Left cardiac atrium (tissue), 4 donors: ENCODE results near the gene IGFBP6. TPM values are rescaled to one million over a fixed set of nuclear protein-coding genes. Genes with fewer than 3 reads are reported as not detected.
A peak's percentile ranks its signal among the peaks of the same experiment; 100 is the strongest.
"Not testable (repeated sequence)": the region's sequence is repeated elsewhere in the genome, so short reads cannot be mapped to it uniquely, and the experiment has no call there.

ENCODE experiments used
- ATAC-seq, 2 donors: fragments of 200-7000 bp; cut with Tn5 transposase; one replicate each; pipeline ENCODE4 v1.9.1; 2020; ENCODE audit warnings: mild to moderate bottlenecking in 2 of 2, moderate library complexity in 2 of 2
- DNase-seq: peaks from one replicate; pipeline ENCODE4 v3.0.0-alpha.2; 2020
- intact Hi-C, 2 donors: fragments of 100-400 bp; cut with DNase I; formaldehyde crosslinking; loops; one replicate each; pipeline versions ENCODE4 v1.14.1 to v1.15.1; 2022 to 2023
- total RNA-seq, 2 donors: library from RNA; stranded (reverse); fragmentation: NEBNext Ultra II Directional; extraction: Animal tissue kit (Norgen Biotek cat#: 25700); gene quantifications; one replicate each; pipeline ENCODE4 v1.2.1, GENCODE V29; 2021
- donor health status: DM: no; HTN: yes; CAD: no.
- donor health status: DM: no; HTN: yes; CAD: no; lungs with severe emphysema.
- donor health status: DM: yes; HTN: yes; CAD: no.
- donor health status: Dilated cardiomyopathy.

Gene IGFBP6
- total RNA-seq, 2 donors from 2014 or later, result 134 to 139 TPM

DNA sequence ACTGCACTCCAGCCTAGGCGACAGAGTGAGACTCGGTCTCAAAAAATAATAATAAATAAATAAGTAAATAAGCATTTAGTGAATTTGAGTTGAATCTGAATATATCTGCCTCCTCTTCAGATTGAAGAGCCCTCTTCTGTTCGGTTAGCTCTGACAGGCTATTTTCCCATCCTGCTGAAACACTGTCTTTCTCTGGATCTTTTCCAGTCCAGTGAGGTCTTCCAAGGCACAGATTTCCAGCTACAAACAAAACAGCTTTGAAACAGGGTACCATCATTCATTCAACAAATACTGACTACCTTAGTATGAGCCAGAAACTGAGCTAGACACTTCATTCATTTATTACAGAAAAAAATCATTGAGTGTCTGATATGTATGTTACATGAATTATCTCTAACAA lies 11.1 kb upstream of the IGFBP6 start:
- ATAC-seq (no peak), DNase-seq (no peak)
- intact Hi-C loops, result no loop called here

DNA sequence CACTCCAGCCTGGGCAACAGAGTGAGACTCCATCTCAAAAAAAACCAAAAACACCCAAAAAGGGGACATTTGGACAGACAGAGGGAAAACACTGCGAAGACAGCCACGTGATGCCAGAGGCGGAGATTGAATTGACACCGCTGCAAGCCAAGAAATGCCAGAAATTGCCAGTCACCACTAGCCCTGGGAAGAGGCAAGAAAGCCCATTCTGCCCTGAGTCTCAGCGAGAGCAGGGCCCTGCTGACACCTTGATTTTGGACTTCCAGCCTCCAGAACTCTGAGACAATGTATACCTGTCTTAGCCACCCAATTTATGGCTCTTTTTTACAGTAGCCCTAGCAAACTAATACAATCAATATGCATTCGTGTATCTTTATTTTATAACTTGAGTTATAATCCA lies 7.4 kb upstream of the IGFBP6 start:
- intact Hi-C loops, result no loop called here
- ATAC-seq, result no peak
- no peak for DNase-seq

GRCh38 chr12:53090554-53090953 lies 6.9 kb upstream of the IGFBP6 start:
- ATAC-seq, result no peak
- intact Hi-C loops, result no loop called here
- no peak for DNase-seq

DNA sequence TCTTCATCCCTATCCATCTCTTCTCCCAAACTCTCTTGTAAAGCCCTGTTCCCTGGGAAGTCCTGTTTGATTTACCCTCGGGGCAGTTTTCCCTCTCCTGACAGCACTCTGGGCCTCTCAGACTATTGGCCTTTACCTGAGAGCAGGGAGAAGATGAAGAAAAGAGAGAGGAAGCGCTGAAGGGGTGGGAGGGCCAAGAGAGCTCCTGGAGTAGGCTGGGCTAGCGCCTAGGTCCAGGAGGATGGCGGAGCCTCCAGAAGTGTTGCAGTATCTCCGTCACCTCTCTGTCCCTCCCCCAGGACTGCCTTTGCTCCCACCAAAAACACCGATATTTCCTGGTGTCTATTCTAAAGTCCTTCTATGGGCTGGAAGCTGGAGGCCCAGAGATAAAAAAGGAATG lies 5.7 kb upstream of the IGFBP6 start:
- ATAC-seq (no peak), DNase-seq (no peak)
- intact Hi-C loops, result no loop called here

- ATAC-seq (no peak), DNase-seq (no peak)
- intact Hi-C loops, result no loop called here
Observed at GRCh38 chr12:53093777-53094393, 3.6 kb upstream of the IGFBP6 start.

DNA sequence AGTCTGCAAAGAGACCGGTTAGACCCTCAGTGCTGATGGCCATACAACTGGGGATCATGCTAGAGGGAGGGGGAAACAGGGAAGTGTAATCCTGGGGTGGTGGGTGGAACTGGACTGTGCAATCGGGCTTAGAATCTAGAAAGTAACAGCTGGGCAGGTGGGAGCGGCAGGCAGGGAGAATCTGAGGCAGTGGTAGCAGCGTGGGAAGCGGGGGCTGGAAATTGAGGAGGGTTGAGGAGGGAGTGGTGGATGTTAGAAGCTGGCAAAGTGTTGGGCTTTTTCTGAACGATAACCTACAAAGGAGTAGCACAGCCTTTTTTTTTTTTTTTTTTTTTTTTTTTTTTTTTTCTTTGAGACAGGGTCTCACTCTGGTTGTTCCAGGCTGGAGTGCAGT lies 3.1 kb upstream of the IGFBP6 start:
- ATAC-seq, result no peak
- no peak for DNase-seq
- intact Hi-C loops, result no loop called here

DNA sequence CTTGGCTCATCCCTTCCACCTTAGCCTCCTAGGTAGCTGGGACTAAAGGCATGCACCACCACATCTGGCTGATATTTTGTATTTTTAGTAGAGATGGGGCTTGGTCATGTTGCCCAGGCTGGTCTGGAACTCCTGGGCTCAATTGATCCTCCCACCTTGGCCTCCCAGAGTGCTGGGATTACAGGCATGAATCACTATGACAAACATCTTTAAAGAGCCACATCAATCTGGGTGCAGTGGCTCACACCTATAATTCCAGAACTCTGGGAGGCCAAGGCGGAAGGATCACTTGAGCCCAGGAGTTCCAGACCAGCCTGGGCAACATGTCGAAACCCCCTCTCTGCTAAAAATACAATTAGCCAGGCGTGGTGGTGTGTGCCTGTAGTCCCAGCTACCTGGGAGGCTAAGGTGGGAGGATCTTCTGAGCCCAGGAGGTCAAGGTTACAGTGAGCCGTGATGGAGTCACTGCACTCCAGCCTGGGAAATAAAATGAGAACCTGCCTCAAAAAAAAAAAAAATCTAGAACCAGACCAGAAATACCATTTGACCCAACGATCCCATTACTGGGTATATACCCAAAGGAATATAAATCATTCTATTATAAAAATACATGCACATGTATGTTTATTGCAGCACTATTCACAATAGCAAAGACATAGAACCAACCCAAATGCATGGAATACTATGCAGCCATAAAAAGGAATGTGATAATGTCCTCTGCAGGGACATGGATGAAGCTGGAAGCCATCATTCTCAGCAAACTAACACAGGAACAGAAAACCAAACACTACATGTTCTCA lies 2.5 kb upstream of the IGFBP6 start:
- DNase-seq, ATAC-seq, intact Hi-C loops: not testable (repeated sequence)

GRCh38 chr12:53095596-53095895 lies 1.9 kb upstream of the IGFBP6 start:
- intact Hi-C loops, ATAC-seq, DNase-seq: not testable (repeated sequence)

DNA sequence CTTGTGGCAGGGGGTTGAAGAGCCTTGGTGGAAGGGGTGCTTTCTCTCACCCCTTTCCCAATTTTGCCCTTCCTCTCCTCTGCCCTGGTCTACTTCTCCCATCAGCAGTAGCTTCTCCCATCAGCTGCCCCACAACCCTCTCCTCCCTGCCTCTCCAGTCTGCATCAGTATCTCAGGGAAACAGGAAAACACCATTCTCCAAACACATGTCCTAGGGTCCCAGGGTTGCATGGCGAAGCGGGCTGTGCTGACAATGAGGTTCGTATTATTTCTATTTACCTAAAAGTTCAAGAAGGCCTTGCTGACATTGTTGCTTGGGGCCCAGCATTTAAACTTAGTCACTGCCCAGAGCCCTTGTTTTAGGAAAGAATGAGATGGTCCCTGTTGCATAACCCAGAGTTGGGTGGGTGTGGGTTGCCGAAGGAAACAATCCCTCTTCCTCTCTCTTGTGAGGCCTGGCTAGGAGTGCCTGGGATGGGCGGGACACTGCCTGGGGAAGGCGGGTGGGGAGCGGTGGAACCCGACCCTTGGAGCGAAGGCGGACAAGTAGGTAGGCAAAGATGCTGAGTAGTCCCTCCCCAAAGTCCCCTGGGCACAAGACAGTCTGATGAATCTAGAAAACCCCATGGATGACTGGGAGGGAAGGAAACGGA lies 1.3 kb upstream of the IGFBP6 start:
- DNase-seq, result peak; percentile 88
- intact Hi-C loops, result no loop called here
- ATAC-seq, result peak; percentile 52 to 69

- ATAC-seq (no peak), DNase-seq (no peak)
- intact Hi-C loops, result no loop called here
Observed at GRCh38 chr12:53096759-53097158, 708 bp upstream of the IGFBP6 start.

- DNase-seq (no peak), ATAC-seq (peak; percentile 44 to 48)
- intact Hi-C loops, result no loop called here
Observed at GRCh38 chr12:53097207-53097563, 282 bp upstream of the IGFBP6 start.

GRCh38 chr12:53098354-53098981 lies 1.0 kb downstream of the IGFBP6 start:
- intact Hi-C loops, result loop anchor here in 1 of 2 donors (2.0 kb wide), 1 partner anchor 32 kb away; no protein-coding TSS in a partner anchor
- DNase-seq (peak; percentile 74), ATAC-seq (peak; percentile 18 to 68)

- DNase-seq (peak; percentile 93), ATAC-seq (peak; percentile 75 to 79)
- intact Hi-C loops, result loop anchor here in 1 of 2 donors (2.0 kb wide), 1 partner anchor 32 kb away; no protein-coding TSS in a partner anchor
Observed at GRCh38 chr12:53099071-53099882, 1.8 kb downstream of the IGFBP6 start.

DNA sequence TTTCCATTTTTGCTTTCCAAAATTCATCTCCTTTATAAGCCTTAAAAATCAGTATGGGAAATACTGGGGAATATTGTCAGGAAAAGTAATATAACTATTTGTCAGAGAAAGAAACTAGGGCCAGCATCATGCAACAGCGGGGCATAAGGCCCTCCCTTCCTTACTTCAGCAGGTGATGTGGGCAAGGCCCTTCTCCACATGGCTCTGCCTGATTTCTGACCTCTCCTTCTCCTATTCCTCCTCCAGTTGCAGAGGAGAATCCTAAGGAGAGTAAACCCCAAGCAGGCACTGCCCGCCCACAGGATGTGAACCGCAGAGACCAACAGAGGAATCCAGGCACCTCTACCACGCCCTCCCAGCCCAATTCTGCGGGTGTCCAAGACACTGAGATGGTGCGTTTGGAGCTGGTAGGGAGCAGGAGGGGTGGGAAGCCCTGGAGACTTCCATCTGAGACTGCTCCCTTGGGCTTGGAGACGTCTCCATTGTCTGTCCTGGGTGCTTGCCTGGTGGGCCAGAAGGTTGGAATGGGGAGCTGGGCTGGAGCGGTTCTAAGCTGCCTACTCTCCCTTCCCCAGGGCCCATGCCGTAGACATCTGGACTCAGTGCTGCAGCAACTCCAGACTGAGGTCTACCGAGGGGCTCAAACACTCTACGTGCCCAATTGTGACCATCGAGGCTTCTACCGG lies 3.1 kb downstream of the IGFBP6 start:
- ATAC-seq (no peak), DNase-seq (no peak)
- intact Hi-C loops, result no loop called here

GRCh38 chr12:53101266-53101665 lies 3.8 kb downstream of the IGFBP6 start:
- ATAC-seq (no peak), DNase-seq (no peak)
- intact Hi-C loops, result no loop called here

GRCh38 chr12:53101931-53102781 lies 4.7 kb downstream of the IGFBP6 start:
- DNase-seq (no peak), ATAC-seq (no peak)
- intact Hi-C loops, result no loop called here

DNA sequence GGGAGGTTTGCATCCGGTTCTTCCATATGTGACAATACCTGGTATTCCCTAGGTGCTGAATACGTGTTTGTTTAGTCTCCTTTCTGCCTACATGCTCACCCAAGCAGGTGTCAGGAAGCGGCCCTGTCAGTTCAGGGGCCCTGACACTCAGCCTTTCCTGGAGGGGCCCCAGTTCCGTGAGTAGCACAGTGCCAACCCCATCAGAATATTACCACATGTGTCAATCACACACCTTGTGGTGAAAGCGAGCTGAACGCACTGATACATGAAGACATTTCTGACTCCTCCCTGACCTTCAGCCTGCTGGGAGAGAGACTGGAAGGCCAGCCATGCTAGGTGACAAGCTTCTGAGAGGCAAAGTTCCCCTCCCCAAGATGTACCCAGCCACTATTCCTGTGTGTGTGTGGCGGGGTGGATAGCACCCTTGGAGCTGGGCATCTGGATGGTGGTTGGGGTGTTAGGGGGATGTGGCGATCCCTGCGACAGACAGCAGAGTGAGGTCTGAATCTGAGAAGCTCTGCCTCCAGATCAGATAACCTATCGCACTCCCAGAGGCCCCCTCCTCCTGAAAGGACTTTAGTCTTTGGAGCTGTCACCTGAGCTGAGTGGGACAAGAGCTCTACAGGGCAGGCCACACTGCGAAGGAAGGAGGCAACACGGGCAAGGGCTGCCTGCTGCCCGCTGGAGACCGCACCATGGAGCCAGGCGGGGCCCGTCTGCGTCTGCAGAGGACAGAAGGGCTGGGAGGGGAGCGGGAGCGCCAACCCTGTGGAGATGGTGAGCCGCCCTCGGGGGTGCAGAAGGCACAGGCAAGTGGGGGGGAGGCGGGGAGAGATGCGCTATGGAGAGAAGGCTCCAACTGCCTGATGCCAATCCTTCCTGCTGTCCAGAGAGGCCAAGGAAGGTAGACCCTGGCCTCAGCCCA lies 5.7 kb downstream of the IGFBP6 start, which contains the start of gene SOAT2:
TSS of gene SOAT2 (plus strand) at position 604 of the 925 bp plus-strand sequence. CDS start at position 696, 92 bp downstream.
- intact Hi-C loops, result no loop called here
- DNase-seq, result no peak

More for the DNA sequence above, 5.7 kb downstream of the IGFBP6 start, which contains the start of gene SOAT2:
- ATAC-seq, result no peak
